ENCODE data around the gene NIBAN1.
"Not testable (repeated sequence)": the region's sequence is repeated elsewhere in the genome, so short reads cannot be mapped to it uniquely, and the experiment has no call there.

Gene NIBAN1

DNA sequence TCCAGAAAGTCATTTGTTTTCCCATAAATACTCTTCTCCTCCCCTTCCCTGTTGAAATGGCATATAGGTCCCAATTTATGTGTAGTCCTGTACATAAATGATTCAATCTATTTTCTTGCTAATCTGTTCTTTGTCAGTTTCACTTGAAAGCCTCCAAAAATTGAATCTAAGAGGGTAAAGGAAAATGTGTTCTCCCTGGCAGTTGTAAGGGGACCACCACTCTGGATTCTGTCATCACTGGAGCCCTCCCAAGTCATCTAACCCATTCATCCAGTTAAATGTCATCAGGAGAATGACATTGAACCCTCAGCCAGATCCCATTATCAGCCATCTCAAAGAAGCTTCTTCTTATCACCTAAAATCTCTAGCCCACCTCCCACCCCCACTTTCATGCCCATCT, 36.1 kb upstream of the NIBAN1 start:
- TF ChIP-seq CTCF (conservative IDR thresholded peaks at IDR 0.05): no peak

DNA sequence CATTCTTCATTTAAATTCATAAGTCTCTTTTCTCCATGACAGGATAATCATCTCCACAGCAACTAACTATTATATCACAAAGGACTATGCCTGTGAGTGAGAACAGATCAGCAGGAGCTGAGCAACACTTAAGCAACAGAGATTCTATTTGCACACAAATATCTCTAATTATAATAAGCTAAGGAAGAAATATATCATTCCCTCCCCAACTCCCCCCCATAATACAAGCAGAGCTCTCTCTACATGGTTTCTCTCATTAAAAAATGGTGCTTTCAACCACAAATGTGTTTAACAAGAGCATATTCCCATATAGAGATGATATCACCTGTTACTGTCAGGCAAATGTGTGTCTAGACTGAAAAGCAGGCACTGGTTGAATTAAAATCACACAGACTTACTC, 34.5 kb upstream of the NIBAN1 start:
- no peak for TF ChIP-seq CTCF (conservative IDR thresholded peaks at IDR 0.05)
- H3K27ac ChIP-seq: no peak overlapping the region

More for the DNA sequence above, 36.1 kb upstream of the NIBAN1 start:
- H3K27ac ChIP-seq: peak overlapping the region; percentile 77

DNA sequence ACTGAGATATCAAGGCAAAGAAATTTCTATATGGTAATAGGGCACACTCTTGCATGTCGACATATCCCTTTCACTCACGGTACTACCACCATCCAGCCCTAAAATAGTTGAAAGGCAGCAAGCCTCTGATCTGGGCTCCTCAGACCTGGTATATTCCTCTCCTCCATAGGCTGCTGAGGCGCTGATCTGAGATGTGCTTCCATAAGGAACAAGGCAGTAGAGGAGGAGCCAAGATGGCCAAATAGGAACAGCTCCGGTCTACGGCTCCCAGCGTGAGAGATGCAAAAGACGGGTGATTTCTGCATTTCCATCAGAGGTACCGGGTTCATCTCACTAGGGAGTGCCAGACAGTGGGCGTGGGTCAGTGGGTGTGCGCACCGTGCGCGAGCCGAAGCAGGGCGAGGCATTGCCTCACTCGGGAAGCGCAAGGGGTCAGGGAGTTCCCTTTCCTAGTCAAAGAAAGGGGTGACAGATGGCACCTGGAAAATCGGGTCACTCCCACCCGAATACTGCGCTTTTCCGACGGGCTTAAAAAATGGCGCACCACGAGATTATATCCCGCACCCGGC, 27.1 kb upstream of the NIBAN1 start:
- H3K27ac ChIP-seq: not testable (repeated sequence)

DNA sequence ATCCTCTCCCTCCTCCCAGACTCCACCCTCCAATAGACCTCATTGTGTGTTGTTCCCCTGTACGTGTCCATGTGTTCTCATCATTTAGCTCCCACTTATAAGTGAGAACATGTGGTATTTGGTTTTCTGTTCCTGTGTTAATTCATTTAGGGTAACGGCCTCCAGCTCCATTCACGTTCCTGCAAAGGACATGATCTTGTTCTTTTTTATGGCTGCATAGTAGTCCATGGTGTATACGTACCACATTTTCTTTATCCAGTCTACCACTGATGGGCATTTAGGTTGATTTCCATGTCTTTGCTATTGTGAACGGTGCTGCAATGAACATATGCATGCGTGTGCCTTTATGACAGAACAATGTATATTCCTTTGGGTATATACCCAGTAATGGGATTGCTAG, 25.7 kb upstream of the NIBAN1 start:
- not testable (repeated sequence) for H3K27ac ChIP-seq

- H3K27ac ChIP-seq: no peak overlapping the region
- TF ChIP-seq CTCF (conservative IDR thresholded peaks at IDR 0.05): no peak
These were observed 20.0 kb upstream of the NIBAN1 start for GRCh38 chr1:184994301-184994700.

DNA sequence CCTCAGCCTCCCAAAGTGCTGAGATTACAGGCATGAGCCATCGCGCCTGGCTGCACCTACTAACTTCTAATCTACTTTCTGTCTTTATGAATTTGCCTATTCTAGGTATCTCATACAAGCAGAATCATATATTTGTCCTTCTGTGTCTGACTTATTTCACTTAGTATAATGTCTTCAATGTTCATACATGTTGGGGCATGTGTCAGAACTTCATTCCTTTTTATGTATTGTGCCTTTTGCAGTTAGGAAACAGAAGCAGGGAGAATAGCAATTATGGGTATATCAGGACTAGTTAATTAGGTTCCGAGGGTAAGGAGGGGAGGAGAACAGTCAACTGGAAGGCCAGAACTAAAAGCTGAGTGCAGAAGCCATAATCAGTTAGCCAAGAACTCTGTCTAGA, 18.0 kb upstream of the NIBAN1 start:
- TF ChIP-seq CTCF (conservative IDR thresholded peaks at IDR 0.05): no peak
- no peak overlapping the region for H3K27ac ChIP-seq

GRCh38 chr1:184990204-184990603, 15.9 kb upstream of the NIBAN1 start:
- TF ChIP-seq CTCF (conservative IDR thresholded peaks at IDR 0.05): no peak

GRCh38 chr1:184988506-184988905, 14.2 kb upstream of the NIBAN1 start:
- TF ChIP-seq CTCF (conservative IDR thresholded peaks at IDR 0.05): no peak
- no peak overlapping the region for H3K27ac ChIP-seq

More at GRCh38 chr1:184990204-184990603, 15.9 kb upstream of the NIBAN1 start:
- no peak overlapping the region for H3K27ac ChIP-seq

DNA sequence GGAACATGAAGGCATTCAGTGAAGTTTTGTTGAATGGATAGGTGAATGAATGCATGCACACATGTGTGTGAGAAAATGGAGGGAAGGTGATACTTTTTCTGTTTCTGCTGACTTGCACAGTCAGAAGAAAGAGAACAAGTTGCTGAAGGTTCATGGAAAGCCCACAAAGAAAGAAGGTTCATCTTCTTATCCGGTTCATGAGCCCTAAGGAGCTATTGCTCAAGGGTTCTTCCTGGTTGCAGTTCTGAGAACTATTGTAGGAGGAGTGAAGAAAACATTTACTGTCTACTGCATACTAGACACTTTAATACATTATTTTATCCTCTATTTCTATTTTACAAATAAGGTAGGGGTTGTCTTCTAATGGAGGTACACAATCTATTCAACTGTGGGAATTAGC, 13.4 kb upstream of the NIBAN1 start:
- no peak for TF ChIP-seq CTCF (conservative IDR thresholded peaks at IDR 0.05)
- H3K27ac ChIP-seq: no peak overlapping the region
